Left kidney (tissue), 2 donors: ENCODE results near the gene BRD1. TPM values are rescaled to one million over a fixed set of nuclear protein-coding genes. Genes with fewer than 3 reads are reported as not detected.
A peak's percentile ranks its signal among the peaks of the same experiment; 100 is the strongest.

ENCODE experiments used
- DNase-seq: peaks from one replicate; pipeline ENCODE4 v3.0.0-alpha.2; 2013
- polyA plus RNA-seq: library from polyadenylated mRNA; unstranded; fragments of 120-200 nt; gene quantifications from one replicate; pipeline ENCODE4 v1.2.1, GENCODE V29; 2013; ENCODE audit not compliant: insufficient read length

Gene BRD1
- polyA plus RNA-seq, 1 donor = 37.1 TPM

DNA sequence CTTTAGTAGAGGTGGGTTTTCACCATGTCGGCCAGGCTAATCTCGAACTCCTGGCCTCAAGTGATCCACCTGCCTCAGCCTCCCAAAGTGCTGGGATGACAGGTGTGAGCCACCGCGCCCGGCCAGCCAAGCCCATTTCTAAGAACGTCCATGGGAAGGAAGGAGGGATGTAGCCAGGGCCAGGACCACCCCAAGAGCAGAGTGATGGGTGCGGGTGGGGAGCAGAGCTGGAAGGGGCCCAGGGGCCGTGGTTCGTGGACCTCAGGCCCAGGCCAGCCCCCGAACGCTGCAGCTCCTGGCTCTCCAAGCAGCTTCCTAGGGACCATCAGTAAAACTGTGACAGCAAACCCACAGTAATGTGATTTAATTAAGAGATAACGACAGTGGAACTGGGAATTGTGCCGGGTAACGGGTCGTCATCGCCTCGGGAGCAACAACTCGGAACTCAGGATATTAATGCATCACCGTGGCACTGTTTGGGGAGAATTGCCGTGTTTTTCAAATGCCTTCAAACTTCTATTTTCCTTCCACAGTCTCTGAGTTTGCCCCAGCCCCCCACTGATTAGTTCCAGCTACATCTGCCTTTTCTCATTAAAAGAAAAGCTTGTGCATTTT, 74.3 kb downstream of the BRD1 start:
- no peak for DNase-seq

DNA sequence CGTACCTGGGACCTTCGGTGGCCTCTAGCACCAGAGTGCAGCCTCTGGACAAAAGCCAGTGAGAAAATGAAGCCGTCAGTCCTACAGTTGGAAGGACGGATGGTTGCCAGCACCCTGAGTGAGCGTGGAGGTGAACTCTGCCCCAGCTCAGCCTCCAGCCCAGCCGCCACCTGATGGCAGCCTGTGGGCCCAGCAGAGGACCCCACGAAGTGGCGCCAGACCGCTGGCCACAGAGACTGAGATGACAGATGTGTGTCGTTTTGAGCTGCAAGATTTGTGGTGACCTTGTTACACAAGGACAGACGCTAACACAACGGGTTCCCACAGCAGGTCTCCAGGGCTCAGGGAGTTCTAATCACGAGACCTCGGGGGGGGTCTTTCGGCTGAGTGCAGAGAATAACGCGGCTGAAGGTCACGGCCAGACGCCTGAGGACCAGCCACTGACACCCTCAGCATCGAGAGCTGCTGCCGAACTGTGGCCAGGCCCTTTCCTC, 75.0 kb downstream of the BRD1 start:
- DNase-seq = no peak

DNA sequence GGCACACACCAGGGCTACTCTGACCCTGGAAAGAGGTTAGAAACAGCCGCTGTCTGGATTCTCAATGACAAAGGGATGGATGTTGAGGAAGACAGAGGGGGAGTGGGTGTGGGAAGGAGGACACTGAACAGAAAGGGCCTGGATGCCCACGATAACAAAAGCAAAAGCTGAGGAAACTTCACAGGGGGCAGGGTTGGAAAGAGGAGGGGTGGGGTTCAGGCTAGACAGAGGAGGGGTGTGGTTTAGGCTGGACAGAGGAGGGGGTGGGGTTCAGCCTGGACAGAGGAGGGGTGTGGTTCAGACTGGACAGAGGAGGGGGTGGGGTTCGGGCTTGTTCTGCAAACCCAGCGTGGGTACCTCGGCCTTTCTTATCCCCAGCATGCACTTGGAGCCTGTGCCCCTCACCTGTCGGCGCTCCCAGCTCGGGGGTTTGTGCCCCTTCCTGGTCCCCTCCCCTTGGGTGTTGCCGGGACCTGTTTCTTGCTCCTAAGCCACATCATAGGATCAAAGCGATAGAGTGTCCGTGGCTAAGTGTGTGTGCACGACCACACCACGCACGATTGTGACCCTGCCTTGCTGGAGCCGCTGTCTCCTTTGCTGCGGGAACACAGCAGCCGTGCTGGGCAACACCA, 75.6 kb downstream of the BRD1 start:
- DNase-seq = no peak

DNA sequence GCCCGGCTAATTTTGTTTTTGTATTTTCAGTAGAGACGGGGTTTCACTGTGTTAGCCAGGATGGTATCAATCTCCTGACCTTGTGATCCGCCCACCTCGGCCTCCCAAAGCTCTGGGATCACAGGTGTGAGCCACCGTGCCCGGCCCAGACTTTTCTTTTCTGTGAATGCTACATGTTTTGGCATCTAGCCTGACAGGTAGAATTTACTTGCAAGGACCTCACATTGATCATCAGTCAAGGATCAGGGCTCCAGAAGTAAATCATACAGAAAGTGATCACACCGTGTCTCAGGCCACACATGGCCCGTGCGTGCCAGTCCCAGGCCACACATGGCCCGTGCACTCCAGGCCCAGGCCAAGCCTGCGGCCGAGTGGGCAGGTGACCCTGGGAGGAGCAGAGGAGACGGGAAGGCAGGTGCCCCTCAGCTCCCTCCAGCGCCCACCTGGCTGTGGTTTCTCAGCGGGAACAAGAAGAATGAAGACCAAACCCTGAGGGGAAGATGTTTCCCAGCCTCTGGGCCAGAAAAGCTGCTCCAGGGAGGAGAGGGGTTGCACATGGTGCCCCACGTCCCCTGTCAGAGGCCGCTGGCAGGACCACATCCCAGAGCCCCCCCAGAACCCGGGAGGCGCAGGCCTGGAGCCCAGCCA, 76.2 kb downstream of the BRD1 start:
- DNase-seq = no peak

DNA sequence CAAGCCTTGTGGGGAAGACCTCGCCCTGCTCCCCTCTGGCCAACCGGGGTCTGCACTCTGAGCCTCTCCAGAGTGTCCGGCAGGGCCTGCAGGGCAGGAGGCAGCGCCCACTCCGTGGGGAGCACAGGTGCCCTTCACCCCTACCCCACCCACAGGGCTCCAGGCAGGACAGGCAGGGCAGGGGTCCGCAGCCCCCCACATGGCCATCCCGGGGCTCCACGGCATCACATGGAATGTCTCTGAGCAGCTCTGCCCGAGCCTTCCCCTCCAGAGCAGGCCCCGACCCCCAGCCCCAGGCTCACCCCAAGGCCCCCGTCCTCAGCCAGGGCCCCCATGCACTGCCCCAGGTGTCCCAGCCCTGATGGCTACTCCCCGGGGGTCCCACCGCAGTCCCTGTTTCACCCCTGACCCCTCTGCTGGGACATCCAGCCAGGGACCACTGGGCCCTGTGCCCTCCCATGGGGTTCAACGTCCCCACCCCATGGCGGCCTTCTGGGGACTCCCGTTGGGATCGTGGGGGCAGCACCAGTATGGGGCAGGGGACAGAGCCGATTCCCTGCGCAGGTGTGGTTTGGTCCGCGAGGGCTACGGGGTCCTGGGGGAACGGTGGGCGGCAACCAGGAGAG, 77.7 kb downstream of the BRD1 start:
- DNase-seq = no peak

DNA sequence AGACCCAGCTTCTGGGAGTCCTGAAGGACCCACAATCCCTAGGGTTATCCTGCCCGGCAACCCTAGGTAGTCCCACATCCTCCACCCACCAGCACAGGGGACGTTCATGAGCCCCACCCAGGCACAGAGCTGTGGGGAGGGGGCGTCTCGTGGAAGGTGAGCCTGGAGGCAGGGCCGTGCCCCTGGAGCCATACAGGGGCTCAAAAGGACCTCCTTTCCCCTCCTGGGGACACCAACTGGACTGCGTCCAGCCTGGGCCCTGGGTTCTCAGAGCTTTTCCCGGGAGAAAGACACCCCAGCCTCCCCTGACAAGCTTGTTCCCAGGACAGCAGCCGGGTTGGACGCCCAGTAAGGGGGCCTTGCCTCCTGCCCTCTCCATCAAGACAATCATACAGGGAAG, 78.4 kb downstream of the BRD1 start:
- DNase-seq = no peak

DNA sequence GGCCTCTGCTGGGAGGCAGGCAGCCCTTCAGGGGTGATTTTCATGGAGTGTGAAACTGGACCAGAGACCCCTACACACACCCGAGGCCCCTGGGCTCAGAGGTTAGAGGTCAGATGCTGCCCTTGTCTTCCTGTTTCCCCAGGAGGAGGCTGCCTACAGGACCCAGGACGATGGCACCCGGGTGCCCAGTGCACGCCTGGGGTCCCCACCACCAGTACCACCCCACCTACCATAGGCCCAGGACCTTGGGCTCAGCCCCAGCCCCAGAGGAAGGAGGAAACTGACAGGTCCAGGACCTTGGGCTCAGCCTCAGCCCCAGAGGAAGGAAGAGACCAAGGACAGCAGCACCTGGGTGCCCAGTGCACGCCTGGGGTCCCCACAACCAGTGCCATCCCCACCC, 79.2 kb downstream of the BRD1 start:
- DNase-seq = no peak

DNA sequence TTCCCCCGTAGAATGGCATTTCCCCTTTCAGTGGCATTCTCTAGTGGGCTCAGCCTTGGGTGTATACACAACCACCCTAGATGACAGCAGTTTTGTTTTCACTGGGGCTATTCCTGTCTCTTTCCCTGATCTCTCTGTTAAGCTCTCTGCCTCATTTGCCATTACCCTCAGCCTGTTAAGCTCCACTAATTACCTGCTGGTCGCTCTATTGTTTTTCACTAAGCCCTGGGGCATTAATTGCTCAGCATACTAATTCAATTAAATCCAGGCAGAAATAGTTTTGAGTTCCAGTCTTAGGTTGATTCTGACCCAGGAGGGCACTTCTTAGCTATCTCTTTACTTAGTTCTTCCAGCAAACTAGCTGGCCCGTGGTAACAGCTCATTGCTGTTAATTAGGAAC, 80.0 kb downstream of the BRD1 start:
- DNase-seq = no peak

DNA sequence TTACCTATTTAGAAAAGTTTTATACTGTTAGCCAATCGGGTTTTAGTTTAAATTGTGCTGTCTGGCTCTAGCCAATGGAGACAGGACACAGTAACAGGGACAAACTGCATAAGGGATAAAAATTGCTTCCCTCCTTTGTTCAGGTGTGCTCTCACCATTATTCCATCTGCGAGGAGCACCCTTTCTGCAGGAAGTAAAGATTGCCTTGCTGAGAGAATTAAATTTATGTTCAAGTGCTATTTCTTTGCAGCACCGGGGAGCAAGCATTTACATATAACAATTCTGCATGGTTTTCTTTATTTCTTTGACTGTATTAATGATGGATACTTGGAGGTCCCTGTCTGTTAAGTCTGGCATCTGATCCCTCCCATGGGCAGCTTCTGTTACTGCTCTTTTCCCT, 80.5 kb downstream of the BRD1 start:
- no peak for DNase-seq

DNA sequence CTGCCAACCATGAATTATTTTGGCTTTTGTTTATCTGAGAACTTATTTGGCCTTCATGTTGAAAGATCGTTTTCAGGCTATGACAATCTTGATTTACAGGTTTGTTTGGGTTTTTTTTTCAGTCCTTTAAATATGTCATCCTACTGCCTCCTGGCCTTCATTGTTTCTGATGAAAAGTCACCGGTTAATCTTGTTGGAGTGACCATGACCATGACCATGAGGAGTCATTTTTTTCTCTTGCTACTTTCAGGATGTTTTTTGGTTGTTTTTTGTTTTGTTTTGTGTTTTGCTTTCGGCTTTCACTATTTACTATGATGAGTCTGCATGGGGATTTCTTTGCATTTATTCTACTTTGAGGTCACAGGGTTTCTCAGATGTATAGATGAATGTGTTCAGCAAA, 81.6 kb downstream of the BRD1 start:
- DNase-seq = no peak

DNA sequence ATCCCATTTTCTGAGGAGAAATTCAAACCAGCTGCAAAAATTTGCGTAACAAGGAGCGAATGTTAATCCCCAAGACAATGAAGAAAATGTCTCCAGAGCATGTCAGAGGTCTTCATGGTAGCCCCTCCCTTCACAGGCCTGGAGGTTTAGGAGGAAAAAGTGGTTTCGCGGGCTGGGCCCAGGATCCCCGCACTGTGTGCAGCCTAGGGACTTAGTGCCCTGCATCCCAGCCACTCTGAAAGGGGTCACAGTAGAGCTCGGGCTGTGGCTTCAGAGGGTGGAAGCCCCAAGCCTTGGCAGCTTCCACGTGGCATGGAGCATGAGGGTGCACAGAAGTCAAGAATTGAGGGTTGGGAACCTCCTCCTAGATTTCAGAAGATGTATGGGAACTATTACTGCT, 87.4 kb downstream of the BRD1 start:
- no peak for DNase-seq

DNA sequence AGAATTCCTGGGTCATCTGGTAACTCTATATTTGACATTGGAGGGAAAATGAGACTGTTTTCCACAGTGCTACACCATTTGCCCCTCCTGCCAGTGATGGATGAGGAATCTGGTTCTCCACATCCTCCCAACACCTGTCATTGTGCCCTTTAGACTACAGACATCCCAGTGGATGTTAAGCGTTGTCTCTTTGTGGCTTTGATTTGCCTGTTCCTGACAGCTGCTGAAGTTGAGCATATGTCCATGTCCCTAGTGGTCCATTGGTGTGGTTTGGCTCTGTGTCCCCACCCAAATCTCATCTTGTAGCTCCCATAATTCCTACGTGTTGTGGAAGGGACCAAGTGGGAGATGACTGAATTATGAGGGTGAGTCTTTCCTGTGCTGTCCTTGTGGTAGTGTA, 88.5 kb downstream of the BRD1 start:
- DNase-seq = no peak

DNA sequence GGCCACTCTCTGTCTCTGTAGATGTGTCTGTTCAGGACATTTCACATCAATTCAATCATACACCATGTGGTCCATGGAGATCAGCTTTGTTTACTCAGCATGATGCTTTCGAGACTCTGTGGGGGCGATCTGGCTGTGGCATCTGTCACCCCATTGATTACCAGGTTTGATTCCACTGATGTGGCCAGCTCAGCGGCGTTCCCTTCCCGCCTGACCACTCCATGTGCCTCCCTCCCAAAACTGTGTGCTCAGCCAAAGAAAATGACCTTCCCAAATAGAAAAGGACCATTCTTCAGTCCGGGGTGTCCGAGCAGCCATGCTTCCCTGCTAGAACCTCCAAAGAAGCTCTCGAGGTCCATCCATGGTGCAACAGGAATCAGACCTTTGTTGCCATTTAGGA, 89.1 kb downstream of the BRD1 start:
- no peak for DNase-seq

DNA sequence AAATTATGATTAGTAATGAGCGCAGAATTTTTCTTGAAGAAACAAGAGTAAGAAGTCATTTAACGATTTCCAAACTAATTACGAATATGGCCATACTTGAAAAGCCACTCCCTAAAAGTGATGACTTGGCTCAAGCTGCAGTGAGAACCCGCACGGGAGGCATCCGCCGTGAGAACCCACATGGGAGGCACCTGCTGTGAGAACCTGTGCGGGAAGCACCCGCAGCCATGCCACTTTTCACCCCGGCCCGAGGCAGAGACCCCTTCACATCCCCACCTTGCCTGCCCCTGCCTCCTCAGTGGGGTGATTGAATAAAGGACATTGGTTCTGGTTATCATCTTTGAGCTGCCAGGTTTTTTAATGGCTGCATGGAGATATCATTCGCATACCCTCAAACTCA, 89.7 kb downstream of the BRD1 start:
- no peak for DNase-seq

DNA sequence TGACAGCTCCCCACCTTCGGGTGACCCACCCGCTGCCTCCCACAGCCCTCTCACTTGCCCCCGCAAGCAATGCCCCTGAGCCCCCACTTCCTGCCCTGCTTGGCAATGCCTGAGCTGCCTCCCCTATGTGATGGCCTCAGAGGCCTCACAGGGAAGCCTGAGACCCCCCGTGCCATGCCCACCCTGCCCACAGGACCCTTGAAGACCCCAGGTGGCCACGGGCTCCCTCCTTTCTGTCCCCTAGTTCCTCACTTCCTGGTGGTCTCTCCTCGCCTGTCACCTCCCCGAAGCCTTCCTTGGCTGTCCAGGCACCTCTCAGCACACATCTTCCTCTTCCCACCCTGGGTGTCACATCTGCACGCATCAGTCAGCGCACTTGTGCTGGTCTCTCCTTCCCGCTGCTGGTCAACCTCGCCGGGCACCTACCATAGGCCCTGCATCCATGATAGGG, 90.5 kb downstream of the BRD1 start:
- DNase-seq = no peak

DNA sequence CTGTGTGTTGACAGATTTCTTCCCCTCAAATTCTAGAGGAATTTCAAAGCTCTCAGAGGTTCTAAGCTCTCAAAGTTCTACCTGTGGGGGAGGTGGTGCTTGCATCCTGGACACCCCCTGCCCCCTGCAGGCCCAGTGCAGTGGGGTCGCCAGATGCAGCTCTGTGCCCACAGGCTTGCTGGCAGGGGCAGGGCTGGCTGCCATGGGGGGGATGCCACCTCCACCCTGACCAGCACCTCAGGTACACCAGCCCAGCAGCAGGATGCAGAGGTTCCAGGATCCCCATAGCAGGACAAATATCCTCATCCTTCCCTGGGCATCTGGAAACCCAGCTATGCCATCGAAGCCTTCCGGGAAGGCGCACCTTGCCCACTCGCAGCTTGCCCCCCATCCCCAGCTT, 91.1 kb downstream of the BRD1 start:
- DNase-seq = no peak

DNA sequence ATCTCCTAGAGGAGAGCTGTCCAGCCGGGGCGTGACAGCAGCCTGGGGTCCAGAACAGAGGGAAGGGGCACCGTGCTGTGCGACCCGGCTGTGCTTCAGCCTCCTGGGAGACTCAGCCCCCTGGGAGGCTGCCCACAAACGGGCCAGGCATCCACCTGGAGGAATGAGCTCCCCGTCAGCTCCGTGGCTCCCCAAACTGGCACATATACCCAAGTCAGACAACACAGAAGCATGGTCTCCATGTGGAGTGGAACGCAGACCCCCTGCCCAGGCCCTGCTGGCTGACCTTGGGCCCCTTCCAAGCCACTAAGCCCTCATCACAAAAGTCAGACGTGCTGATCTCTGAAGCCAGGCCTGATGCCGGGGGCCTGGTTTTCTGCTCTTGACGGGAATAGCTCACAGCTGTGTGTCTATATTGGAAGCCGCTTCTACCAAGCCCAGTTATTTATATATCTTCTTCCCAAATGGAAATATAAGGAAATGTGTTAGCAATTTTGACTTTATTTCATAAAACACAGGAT, 91.7 kb downstream of the BRD1 start:
- no peak for DNase-seq

DNA sequence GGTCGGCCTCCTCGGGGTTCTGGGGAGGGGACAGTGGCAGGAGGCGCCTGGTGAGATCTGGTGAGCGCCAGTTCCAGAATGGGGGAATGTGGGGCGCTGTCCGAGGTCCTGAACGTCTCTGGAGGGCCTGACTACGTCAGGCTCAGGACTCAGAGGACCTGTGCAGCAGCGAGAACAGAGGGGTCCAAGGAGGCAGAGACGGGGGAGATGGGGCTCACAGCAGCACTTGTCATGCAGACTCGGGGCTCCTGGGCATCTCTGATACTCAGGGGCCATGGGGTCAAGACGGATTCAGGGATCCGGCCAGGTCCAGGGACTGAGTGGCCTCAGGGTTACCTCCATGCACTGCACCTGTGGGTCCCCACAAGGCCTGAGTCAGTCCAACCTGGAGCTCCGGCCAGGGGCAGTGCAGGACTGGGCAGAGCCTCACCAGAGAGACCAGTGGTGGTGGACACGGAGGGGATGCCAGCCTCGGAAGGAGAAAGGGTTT, 92.2 kb downstream of the BRD1 start:
- peak; percentile 63 for DNase-seq

DNA sequence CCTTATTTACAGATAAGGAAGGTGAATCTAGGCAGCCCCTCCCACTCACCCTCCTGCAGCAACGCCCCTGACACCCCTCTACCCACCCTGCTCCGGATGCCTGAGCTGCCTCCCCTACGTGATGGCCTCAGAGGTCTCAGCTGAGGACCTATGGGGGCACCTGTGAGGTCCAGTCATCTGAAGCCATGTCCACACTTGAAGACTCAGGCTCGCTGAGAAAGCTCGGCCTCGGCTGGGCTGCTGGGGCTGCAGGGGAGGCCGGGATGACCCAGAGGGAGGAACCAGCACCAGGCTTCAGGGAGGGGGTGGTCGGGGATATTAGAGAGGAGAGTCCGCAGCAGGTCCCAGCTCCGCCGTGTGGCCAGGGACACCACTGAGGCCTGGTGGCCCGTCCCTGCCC, 92.8 kb downstream of the BRD1 start:
- no peak for DNase-seq

DNA sequence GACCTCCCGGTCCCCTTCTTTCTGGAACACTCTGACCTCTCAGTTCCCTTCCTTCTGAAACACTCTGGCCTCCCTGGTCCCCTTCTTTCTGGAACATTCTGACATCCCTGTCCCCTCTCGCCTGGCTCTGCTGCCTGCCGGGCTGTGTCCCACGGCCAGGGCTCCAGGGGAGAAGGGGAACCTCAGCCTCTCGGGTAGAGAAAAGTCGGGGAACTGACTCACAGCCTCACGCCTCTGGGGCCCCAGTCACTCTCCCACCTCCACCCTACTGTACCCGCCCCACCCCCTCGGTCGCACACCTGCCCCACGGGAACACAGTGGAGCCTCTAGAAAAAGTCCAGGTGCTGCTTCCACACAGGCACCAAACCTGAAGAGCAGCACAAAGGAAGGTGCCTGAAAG, 93.3 kb downstream of the BRD1 start:
- DNase-seq = no peak

DNA sequence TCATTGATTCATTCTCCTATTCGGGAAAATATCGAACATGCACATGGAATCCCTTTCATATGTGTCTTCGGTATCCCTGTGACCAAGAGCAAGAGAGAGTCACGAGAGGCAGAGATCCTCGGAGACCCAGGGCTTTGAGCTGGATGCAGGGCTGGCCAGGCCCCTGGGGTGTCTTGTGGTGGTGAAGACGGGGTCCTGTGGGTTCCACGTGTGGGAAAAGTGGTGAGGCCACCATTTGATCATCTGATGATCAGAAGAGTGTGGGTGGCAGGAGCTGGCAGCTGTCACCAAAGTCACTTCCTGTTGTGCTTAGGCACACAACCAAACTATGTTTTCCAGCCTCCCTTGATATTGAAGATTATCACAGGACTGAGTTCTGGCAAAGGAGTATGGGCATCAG, 94.0 kb downstream of the BRD1 start:
- no peak for DNase-seq

DNA sequence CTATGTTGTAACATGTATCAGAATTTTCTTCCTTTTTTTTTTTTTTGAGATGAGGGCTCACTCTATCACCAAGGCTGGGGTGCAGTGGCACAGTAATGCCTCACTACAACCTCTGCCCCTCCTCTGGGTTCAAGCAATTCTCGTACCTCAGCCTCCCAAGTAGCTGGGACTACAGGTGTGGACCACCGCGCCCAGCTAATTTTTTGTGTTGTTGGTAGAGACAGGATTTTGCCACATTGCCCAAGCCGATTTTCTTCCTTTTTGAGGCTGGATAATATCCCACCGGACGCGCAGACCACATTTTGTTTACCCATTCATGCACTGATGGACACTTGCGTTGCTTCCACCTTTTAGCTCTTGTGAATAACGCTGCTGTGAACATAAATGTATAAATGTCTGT, 97.0 kb downstream of the BRD1 start:
- no peak for DNase-seq
